NCI-H82 (cell line): ENCODE data around the gene CXCR6.

Experiments used
- DNase-seq: peaks from one replicate; lab custom pipeline; 2025; lab: John Stamatoyannopoulos, UW

Gene CXCR6

GRCh38 chr3:45948881-45949280 lies 5.6 kb downstream of the CXCR6 start:
- DNase-seq: no peak

GRCh38 chr3:45949432-45949831 lies 6.2 kb downstream of the CXCR6 start:
- DNase-seq: no peak

GRCh38 chr3:45950131-45950530 lies 6.9 kb downstream of the CXCR6 start:
- no peak for DNase-seq

- DNase-seq: no peak
Measured at GRCh38 chr3:45950686-45951600, 7.7 kb downstream of the CXCR6 start.

GRCh38 chr3:45951946-45952345 lies 8.7 kb downstream of the CXCR6 start:
- DNase-seq: no peak

- no peak for DNase-seq
Measured at GRCh38 chr3:45952456-45952855, 9.2 kb downstream of the CXCR6 start.

GRCh38 chr3:45953536-45953935 lies 10.3 kb downstream of the CXCR6 start:
- DNase-seq: no peak

GRCh38 chr3:45954306-45954705 lies 11.0 kb downstream of the CXCR6 start:
- no peak for DNase-seq

GRCh38 chr3:45955017-45955647 lies 11.9 kb downstream of the CXCR6 start:
- DNase-seq: no peak

- no peak for DNase-seq
Measured at GRCh38 chr3:45955706-45956105, 12.4 kb downstream of the CXCR6 start.

GRCh38 chr3:45957586-45957985 lies 14.3 kb downstream of the CXCR6 start:
- DNase-seq: no peak

- no peak for DNase-seq
Measured at GRCh38 chr3:45958321-45958791, 15.1 kb downstream of the CXCR6 start.

GRCh38 chr3:45959201-45959600 lies 15.9 kb downstream of the CXCR6 start:
- no peak for DNase-seq

- no peak for DNase-seq
Measured at GRCh38 chr3:45960289-45960688, 17.0 kb downstream of the CXCR6 start.

GRCh38 chr3:45962033-45962432 lies 18.8 kb downstream of the CXCR6 start:
- DNase-seq: no peak

GRCh38 chr3:45964139-45964538 lies 20.9 kb downstream of the CXCR6 start:
- no peak for DNase-seq

GRCh38 chr3:45965253-45965652 lies 22.0 kb downstream of the CXCR6 start:
- DNase-seq: no peak

GRCh38 chr3:45965653-45966052 lies 22.4 kb downstream of the CXCR6 start:
- DNase-seq: no peak

- no peak for DNase-seq
Measured at GRCh38 chr3:45966371-45966791, 23.1 kb downstream of the CXCR6 start.

GRCh38 chr3:45966950-45967640 lies 23.8 kb downstream of the CXCR6 start:
- DNase-seq: no peak

- DNase-seq: no peak
Measured at GRCh38 chr3:45967724-45968123, 24.5 kb downstream of the CXCR6 start.

GRCh38 chr3:45968149-45968548 lies 24.9 kb downstream of the CXCR6 start:
- DNase-seq: no peak

- DNase-seq: no peak
Measured at GRCh38 chr3:45968706-45969105, 25.4 kb downstream of the CXCR6 start.
